Natural killer cell treated with Interleukin-12 subunit alpha and Interleukin-12 subunit beta and Interleukin-15 and Interleukin-18, amount 100 ng/mL, for 72 hours (primary cell): Measurements from ENCODE around the gene FXYD4. TPM values are rescaled to one million over a fixed set of nuclear protein-coding genes. Genes with fewer than 3 reads are reported as not detected.
"Not testable (repeated sequence)": the region's sequence is repeated elsewhere in the genome, so short reads cannot be mapped to it uniquely, and the experiment has no call there.

ENCODE experiments used
- ATAC-seq, 2 donors: fragments of 150-1000 bp; cut with Tn5 transposase in 1 of 2; sonication (Bioruptor Pico), chemical (Tn5 transposase) in 1 of 2; 2 replicates each; pipeline ENCODE4 v1.10.0; 2021
- DNase-seq: peaks from one replicate; pipeline ENCODE4 v3.0.0; 2022; ENCODE audit warnings: low spot score
- H3K27ac Mint-ChIP-seq, 2 donors: 1 replicate in 1 of 2; 2 replicates in 1 of 2; pipeline ENCODE4 v1.8.0; 2022; ENCODE audit warnings: mixed read lengths in 2 of 2, mild to moderate bottlenecking in 1 of 2, moderate library complexity in 1 of 2
- H3K27me3 Mint-ChIP-seq, 2 donors: 1 replicate in 1 of 2; 2 replicates in 1 of 2; pipeline ENCODE4 v1.8.0; 2022; ENCODE audit warnings: mixed read lengths in 2 of 2
- H3K36me3 Mint-ChIP-seq: one replicate; pipeline ENCODE4 v1.8.0; 2022; ENCODE audit warnings: mixed read lengths
- H3K4me1 Mint-ChIP-seq, 2 donors: 1 replicate in 1 of 2; 2 replicates in 1 of 2; pipeline ENCODE4 v1.8.0; 2022; ENCODE audit warnings: low read depth in 2 of 2, mixed read lengths in 2 of 2, mild to moderate bottlenecking in 1 of 2
- H3K4me3 Mint-ChIP-seq: one replicate; pipeline ENCODE4 v1.8.0; 2022; ENCODE audit warnings: mixed read lengths
- H3K9me3 Mint-ChIP-seq: 2 replicates; pipeline ENCODE4 v1.8.0; 2022; ENCODE audit warnings: mixed read lengths
- total RNA-seq, 2 donors: library from RNA; stranded (reverse); gene quantifications; one replicate each; pipeline ENCODE4 v1.2.3, GENCODE V29; 2022

Gene FXYD4
- total RNA-seq: not detected

DNA sequence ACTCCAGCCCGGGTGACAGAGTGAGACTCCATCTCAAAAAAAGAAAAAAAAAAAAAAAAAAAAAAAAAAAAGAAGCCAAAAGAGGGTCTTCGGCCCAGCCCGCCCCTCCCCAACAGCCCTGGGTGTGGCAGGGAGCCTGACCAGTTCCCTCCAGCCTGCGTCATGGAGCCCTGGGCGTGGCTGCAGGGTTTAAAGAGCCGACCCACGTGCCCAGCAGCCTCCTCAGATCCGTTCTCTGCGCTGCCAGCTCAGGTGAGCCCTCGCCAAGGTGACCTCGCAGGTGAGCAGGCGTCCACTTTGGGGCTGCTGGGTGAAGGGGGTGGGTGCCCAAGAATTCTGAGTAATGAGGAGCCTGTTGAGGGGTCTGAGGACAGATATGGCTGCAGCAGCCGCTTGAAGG lies at the start of gene FXYD4:
TSS of gene FXYD4 (plus strand) at position 219 of the 400 bp plus-strand sequence. CDS start 2,111 bp downstream, outside the sequence.
- DNase-seq: no peak
- H3K36me3 Mint-ChIP-seq: no peaks in the 10 kb centered on the region
- peaks cover 0 to 10% of the 10 kb centered on the region in 2 donors for H3K4me1 Mint-ChIP-seq
- H3K27me3 Mint-ChIP-seq: no peaks in the 10 kb centered on the region
- no peak within 1 kb of the TSS for H3K27ac Mint-ChIP-seq
- H3K9me3 Mint-ChIP-seq: no peaks in the 10 kb centered on the region
- H3K4me3 Mint-ChIP-seq: no peak within 1 kb of the TSS
- ATAC-seq: no peak

GRCh38 chr10:43322331-43322730 lies 49.1 kb upstream of the FXYD4 start:
- no peaks in the 10 kb centered on the region for H3K9me3 Mint-ChIP-seq
- H3K4me3 Mint-ChIP-seq: peak overlapping the region; percentile 39
- no peaks in the 10 kb centered on the region for H3K36me3 Mint-ChIP-seq
- H3K27ac Mint-ChIP-seq: no peak overlapping the region
- ATAC-seq (no peak), DNase-seq (no peak)
- peaks cover 6 to 10% of the 10 kb centered on the region in 2 donors for H3K4me1 Mint-ChIP-seq
- peaks cover 13 to 22% of the 10 kb centered on the region in 2 donors for H3K27me3 Mint-ChIP-seq

DNA sequence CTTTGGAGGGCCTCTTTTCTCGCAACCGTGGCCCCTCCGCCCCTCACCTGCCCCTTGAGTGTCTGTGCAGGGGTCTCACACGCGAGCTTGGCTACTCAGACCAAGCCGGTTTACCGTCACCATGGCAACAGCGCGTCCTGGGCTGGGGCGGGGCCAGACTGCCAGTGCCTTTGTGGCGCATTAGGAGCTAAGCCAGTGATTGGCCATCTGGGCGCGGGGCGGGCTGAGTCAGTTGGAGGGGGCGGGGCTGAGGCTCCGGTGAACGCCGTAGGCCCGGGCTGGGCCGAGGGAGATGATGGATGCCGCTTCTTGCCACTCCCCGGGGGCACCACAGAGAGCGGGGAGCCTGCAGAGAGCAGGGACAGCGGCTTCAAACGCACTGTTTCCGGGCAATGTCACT lies 48.7 kb upstream of the FXYD4 start:
- no peaks in the 10 kb centered on the region for H3K9me3 Mint-ChIP-seq
- no peaks in the 10 kb centered on the region for H3K36me3 Mint-ChIP-seq
- ATAC-seq (peak; percentile 95 to 98), DNase-seq (peak; percentile 86)
- peak overlapping the region in 1 of 2 donors; percentile 37 for H3K27ac Mint-ChIP-seq
- H3K4me1 Mint-ChIP-seq: peaks cover 6 to 10% of the 10 kb centered on the region in 2 donors
- peak overlapping the region; percentile 39 for H3K4me3 Mint-ChIP-seq
- peaks cover 13 to 24% of the 10 kb centered on the region in 2 donors for H3K27me3 Mint-ChIP-seq

DNA sequence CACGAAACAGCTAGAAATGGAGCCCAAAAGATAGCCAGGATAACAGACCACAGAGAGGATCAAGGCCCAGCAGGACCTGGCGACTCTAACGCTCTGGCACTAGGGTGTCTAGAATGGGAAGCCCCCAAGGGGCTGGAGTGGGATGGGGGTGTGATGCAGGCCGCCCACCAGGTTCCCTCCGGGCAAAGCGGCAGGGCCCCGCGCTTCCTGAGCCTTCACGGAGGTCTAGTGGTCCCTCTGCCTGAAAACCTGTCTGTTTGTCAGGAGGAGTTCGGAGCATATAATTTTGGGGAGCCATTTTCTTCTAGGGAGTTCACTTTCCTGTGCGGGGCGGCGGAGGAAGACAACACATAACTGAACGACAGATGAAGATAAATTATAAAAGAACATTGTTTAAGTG lies 48.2 kb upstream of the FXYD4 start:
- Mint-ChIP-seq H3K36me3 (no peaks in the 10 kb centered on the region), H3K4me1 (peaks cover 6 to 10% of the 10 kb centered on the region in 2 donors), H3K27ac (peak overlapping the region in 1 of 2 donors; percentile 37), H3K27me3 (peaks cover 13 to 28% of the 10 kb centered on the region in 2 donors), H3K4me3 (peak overlapping the region; percentile 39), H3K9me3 (no peaks in the 10 kb centered on the region)
- DNase-seq: no peak
- no peak for ATAC-seq

- no peak overlapping the region for H3K4me3 Mint-ChIP-seq
- no peak for DNase-seq
- no peak overlapping the region for H3K27ac Mint-ChIP-seq
- H3K9me3 Mint-ChIP-seq: no peaks in the 10 kb centered on the region
- ATAC-seq: no peak
- H3K4me1 Mint-ChIP-seq: peaks cover 6 to 10% of the 10 kb centered on the region in 2 donors
- H3K27me3 Mint-ChIP-seq: peaks cover 13 to 30% of the 10 kb centered on the region in 2 donors
- no peaks in the 10 kb centered on the region for H3K36me3 Mint-ChIP-seq
Measured at GRCh38 chr10:43324876-43325275, 46.6 kb upstream of the FXYD4 start.

- DNase-seq: no peak
- Mint-ChIP-seq H3K4me3 (no peak overlapping the region), H3K4me1 (peaks cover 12% of the 10 kb centered on the region in 2 donors), H3K27me3 (peaks cover 6 to 13% of the 10 kb centered on the region in 2 donors), H3K27ac (no peak overlapping the region), H3K9me3 (no peaks in the 10 kb centered on the region), H3K36me3 (no peaks in the 10 kb centered on the region)
- ATAC-seq: no peak
Measured at GRCh38 chr10:43327171-43327570, 44.3 kb upstream of the FXYD4 start.

DNA sequence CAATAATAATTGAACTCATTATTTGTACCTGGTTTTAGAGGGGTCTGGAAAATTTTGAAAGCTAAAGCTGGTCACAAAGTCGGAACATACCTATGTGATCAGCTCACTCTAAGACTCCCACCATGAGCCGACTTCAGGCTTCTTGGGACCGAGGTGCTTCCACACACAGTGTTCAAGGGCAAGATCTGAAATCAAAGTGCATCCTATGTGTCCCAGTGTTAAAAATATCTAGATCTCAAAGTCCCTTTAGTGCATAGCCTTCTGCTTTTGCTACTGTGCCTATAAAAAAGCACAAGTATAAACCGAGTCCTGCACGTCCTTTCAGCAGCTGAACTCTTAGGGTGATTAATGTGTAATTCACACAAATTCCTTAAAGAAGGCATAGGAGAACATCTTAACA lies 43.5 kb upstream of the FXYD4 start:
- H3K4me1 Mint-ChIP-seq: peaks cover 9 to 11% of the 10 kb centered on the region in 2 donors
- no peak overlapping the region for H3K4me3 Mint-ChIP-seq

GRCh38 chr10:43328810-43329209 lies 42.6 kb upstream of the FXYD4 start:
- H3K4me1 Mint-ChIP-seq: peaks cover 9 to 12% of the 10 kb centered on the region in 2 donors
- not testable (repeated sequence) for H3K27ac Mint-ChIP-seq, DNase-seq, ATAC-seq, H3K36me3 Mint-ChIP-seq, H3K9me3 Mint-ChIP-seq, H3K4me3 Mint-ChIP-seq, H3K27me3 Mint-ChIP-seq

More for the DNA sequence above, 43.5 kb upstream of the FXYD4 start:
- no peaks in the 10 kb centered on the region for H3K9me3 Mint-ChIP-seq
- ATAC-seq (no peak), DNase-seq (no peak)
- no peaks in the 10 kb centered on the region for H3K36me3 Mint-ChIP-seq
- H3K27ac Mint-ChIP-seq: peak overlapping the region; percentile 45 to 63
- peaks cover 0 to 8% of the 10 kb centered on the region in 2 donors for H3K27me3 Mint-ChIP-seq

- H3K4me1 Mint-ChIP-seq: peaks cover 9 to 12% of the 10 kb centered on the region in 2 donors
- H3K27ac Mint-ChIP-seq, DNase-seq, H3K4me3 Mint-ChIP-seq, H3K27me3 Mint-ChIP-seq, H3K9me3 Mint-ChIP-seq, H3K36me3 Mint-ChIP-seq, ATAC-seq: not testable (repeated sequence)
Measured at GRCh38 chr10:43329246-43329885, 42.1 kb upstream of the FXYD4 start.

GRCh38 chr10:43330049-43330823 lies 41.2 kb upstream of the FXYD4 start:
- DNase-seq, H3K36me3 Mint-ChIP-seq, H3K27me3 Mint-ChIP-seq, ATAC-seq, H3K9me3 Mint-ChIP-seq, H3K4me3 Mint-ChIP-seq, H3K27ac Mint-ChIP-seq: not testable (repeated sequence)
- peaks cover 9 to 12% of the 10 kb centered on the region in 2 donors for H3K4me1 Mint-ChIP-seq

GRCh38 chr10:43330824-43331127 lies 40.7 kb upstream of the FXYD4 start:
- not testable (repeated sequence) for H3K36me3 Mint-ChIP-seq, H3K9me3 Mint-ChIP-seq, ATAC-seq, DNase-seq, H3K4me3 Mint-ChIP-seq, H3K27me3 Mint-ChIP-seq, H3K27ac Mint-ChIP-seq
- H3K4me1 Mint-ChIP-seq: peaks cover 9 to 12% of the 10 kb centered on the region in 2 donors

- Mint-ChIP-seq H3K4me1 (peaks cover 9 to 15% of the 10 kb centered on the region in 2 donors), H3K4me3 (no peak overlapping the region), H3K27me3 (peaks cover 2 to 7% of the 10 kb centered on the region in 2 donors), H3K36me3 (no peaks in the 10 kb centered on the region), H3K9me3 (no peaks in the 10 kb centered on the region), H3K27ac (no peak overlapping the region)
- no peak for ATAC-seq
- no peak for DNase-seq
Measured at GRCh38 chr10:43333653-43334052, 37.8 kb upstream of the FXYD4 start.

DNA sequence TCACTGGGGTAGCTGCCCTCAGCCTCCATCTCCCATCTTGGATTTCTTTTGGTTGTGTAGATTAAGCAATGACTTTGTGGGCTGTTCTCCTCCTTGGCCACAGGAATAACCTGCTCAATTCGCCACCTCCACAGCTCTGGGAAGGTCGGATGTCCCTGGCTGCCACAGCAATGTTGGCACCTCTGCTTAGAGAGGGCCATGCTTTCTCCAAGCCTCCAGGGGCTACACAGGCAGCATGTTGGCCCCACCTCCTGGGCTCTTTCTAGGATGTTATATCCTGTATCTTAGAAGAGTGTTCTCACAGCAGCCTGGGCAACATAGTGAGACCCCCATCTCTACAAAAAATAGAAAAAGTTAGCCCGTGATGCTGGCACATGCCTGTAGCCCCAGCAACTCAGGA lies 35.4 kb upstream of the FXYD4 start:
- Mint-ChIP-seq H3K36me3 (no peaks in the 10 kb centered on the region), H3K9me3 (no peaks in the 10 kb centered on the region), H3K27me3 (peaks cover 24 to 26% of the 10 kb centered on the region in 2 donors), H3K4me3 (no peak overlapping the region), H3K27ac (no peak overlapping the region), H3K4me1 (peaks cover 9 to 15% of the 10 kb centered on the region in 2 donors)
- no peak for DNase-seq
- no peak for ATAC-seq

DNA sequence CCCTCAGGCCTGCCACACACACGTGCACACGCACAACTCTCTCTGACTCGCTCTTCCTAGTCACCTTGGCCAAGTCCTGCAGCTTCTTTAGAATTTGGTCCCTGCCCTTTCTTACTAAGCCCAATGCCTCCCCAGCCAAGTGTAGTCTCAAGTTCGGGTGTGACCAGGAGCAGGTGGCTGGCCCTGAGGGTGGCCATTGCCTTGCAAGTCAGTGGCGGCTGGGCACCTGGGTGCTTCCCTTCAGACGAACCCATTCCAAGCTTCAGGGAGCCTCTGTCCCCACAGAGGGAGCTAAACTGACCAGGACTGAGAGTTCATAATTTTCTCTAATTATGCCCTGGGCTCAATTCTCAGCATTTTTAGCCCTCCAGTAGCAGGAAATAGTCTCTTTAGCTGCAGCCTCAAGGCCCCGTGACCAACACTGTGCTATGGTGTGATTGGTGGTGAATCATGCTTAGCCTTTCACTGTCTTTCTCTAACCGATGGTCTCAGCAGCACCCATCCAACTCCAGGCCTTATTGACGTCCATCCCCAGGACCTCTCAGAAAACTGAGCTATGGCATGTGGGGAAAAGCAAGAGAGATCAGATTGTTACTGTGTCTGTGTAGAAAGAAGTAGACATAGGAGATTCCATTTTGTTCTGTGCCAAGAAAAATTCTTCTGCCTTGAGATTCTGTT lies 34.7 kb upstream of the FXYD4 start:
- no peak overlapping the region for H3K4me3 Mint-ChIP-seq

More for the DNA sequence above, 34.7 kb upstream of the FXYD4 start:
- peak overlapping the region in 1 of 2 donors; percentile 56 for H3K27ac Mint-ChIP-seq
- no peaks in the 10 kb centered on the region for H3K36me3 Mint-ChIP-seq
- peaks cover 6 to 12% of the 10 kb centered on the region in 2 donors for H3K4me1 Mint-ChIP-seq
- ATAC-seq (no peak), DNase-seq (no peak)
- H3K27me3 Mint-ChIP-seq: peaks cover 24 to 27% of the 10 kb centered on the region in 2 donors
- H3K9me3 Mint-ChIP-seq: no peaks in the 10 kb centered on the region
